K562 (cell line): ENCODE measurements around the gene SLC34A3. TPM values are rescaled to one million over a fixed set of nuclear protein-coding genes. Genes with fewer than 3 reads are reported as not detected.

Source experiments
- CCNT2 ChIP-seq: IDR thresholded peaks from 2 replicates; pipeline ENCODE4 v1.6.1; 2011; ENCODE audit warnings: borderline replicate concordance, low read depth, mild to moderate bottlenecking, moderate library complexity, mixed read lengths, low read length; ENCODE audit not compliant: insufficient read length; ENCODE audit errors: extremely low read depth
- CXXC5 ChIP-seq: fragments of 250-450 bp; sonication (Bioruptor Pico); IDR thresholded peaks from 2 replicates; pipeline ENCODE4 v1.8.0; 2022; ENCODE audit warnings: inconsistent platforms, mild to moderate bottlenecking, moderate library complexity
- DPF2 ChIP-seq: fragments of 450-650 bp; IDR thresholded peaks from 2 replicates; pipeline ENCODE4 v1.6.1; 2016
- FOSL1 ChIP-seq: fragments of 200-800 bp; sonication (Bioruptor generic); conservative IDR thresholded peaks from 2 replicates; pipeline ENCODE4 v1.6.1; 2016; ENCODE audit warnings: missing genetic modification characterization, missing compliant biosample characterization
- FOXA3 ChIP-seq, 2 experiments: fragments of 450-650 bp in 1 of 2; sonication (generic) in 1 of 2; formaldehyde crosslinking; IDR thresholded peaks in 1 of 2; conservative IDR thresholded peaks in 1 of 2; 2 replicates each; pipeline versions ENCODE4 v1.4.0 to v1.8.0; 2020 to 2022; ENCODE audit warnings: mild to moderate bottlenecking in 2 of 2, missing genetic modification reagents in 1 of 2
- HDGF ChIP-seq: fragments of 450-650 bp; IDR thresholded peaks from 2 replicates; pipeline ENCODE4 v1.6.1; 2016
- POLR2H ChIP-seq: IDR thresholded peaks from 2 replicates; pipeline ENCODE4 v1.6.1; 2016; ENCODE audit warnings: missing genetic modification characterization, low read depth, mild to moderate bottlenecking, control low read depth, missing compliant biosample characterization, moderate library complexity
- RBM34 ChIP-seq: fragments of 200-400 bp; formaldehyde crosslinking; IDR thresholded peaks from 2 replicates; pipeline ENCODE4 v1.6.1; 2018; ENCODE audit warnings: low read length, borderline replicate concordance; ENCODE audit not compliant: insufficient read depth
- RHOXF2B ChIP-seq: fragments of 250-450 bp; sonication (Bioruptor Pico); conservative IDR thresholded peaks from 2 replicates; pipeline ENCODE4 v1.5.1; 2021
- SAFB ChIP-seq: fragments of 200-400 bp; formaldehyde crosslinking; IDR thresholded peaks from 2 replicates; pipeline ENCODE4 v1.6.1; 2017; ENCODE audit warnings: low read depth, low read length, borderline replicate concordance
- SAFB2 ChIP-seq: fragments of 200-400 bp; formaldehyde crosslinking; IDR thresholded peaks from 2 replicates; pipeline ENCODE4 v1.6.1; 2018; ENCODE audit warnings: borderline replicate concordance, low read length, low read depth, moderate library complexity; ENCODE audit not compliant: severe bottlenecking
- SMAD4 ChIP-seq: fragments of 250-450 bp; sonication (Bioruptor Pico); conservative IDR thresholded peaks from 2 replicates; pipeline ENCODE4 v1.8.0; 2021; ENCODE audit warnings: inconsistent platforms, mild to moderate bottlenecking, moderate library complexity
- SMARCC2 ChIP-seq: fragments of 450-650 bp; IDR thresholded peaks from 2 replicates; pipeline ENCODE4 v1.6.1; 2017; ENCODE audit warnings: antibody characterized with exemption, moderate library complexity, mild to moderate bottlenecking, low read depth
- TCF7 ChIP-seq: sonication (generic); IDR thresholded peaks from 2 replicates; pipeline ENCODE4 v1.6.1; 2016; ENCODE audit warnings: antibody characterized with exemption, borderline replicate concordance
- ZNF3 ChIP-seq: fragments of 250-450 bp; sonication (Bioruptor Pico); IDR thresholded peaks from 2 replicates; pipeline ENCODE4 v1.5.0; 2021; ENCODE audit warnings: mild to moderate bottlenecking, moderate library complexity
- ZNF583 ChIP-seq: fragments of 250-450 bp; sonication (Bioruptor Pico); IDR thresholded peaks from 2 replicates; pipeline ENCODE4 v1.4.0; 2020
- ZSCAN29 ChIP-seq: fragments of 450-650 bp; IDR thresholded peaks from 2 replicates; pipeline ENCODE4 v1.6.1; 2017
- polyA plus RNA-seq, 8 experiments: library from polyadenylated mRNA; depleted of rRNA in 4 of 8; stranded (reverse) in 5 of 8; unstranded in 3 of 8; fragments of >200 nt; fragmentation: Nextera tagmentation in 2 of 8; fragmentation: Illumina TruSeq in 1 of 8; extraction: Ambion mirVana in 2 of 8; extraction: Trizol in 1 of 8; gene quantifications; 2 replicates each; pipeline versions ENCODE4 v1.2.1 to v1.2.3, GENCODE V29; 2011 to 2014; ENCODE audit warnings: inconsistent platforms in 1 of 8, missing spikeins in 1 of 8
- total RNA-seq, 7 experiments: library from RNA; depleted of rRNA in 6 of 7; stranded (reverse); fragments of >200 nt in 6 of 7; fragmentation: Illumina TruSeq in 2 of 7; extraction: Trizol in 2 of 7; gene quantifications; 2 replicates each; pipeline versions ENCODE4 v1.2.1 to v1.2.3, GENCODE V29; 2011 to 2021; ENCODE audit warnings: low replicate concordance in 1 of 7
- TF ChIP-seq, protein P1 (sequence below), 2 experiments: fragments of 250-450 bp in 1 of 2; fragments of 450-650 bp in 1 of 2; sonication (Bioruptor Pico) in 1 of 2; IDR thresholded peaks; 2 replicates each; pipeline versions ENCODE4 v1.6.1 to v1.8.0; 2016 to 2021; ENCODE audit warnings: mild to moderate bottlenecking in 2 of 2, moderate library complexity in 2 of 2, missing compliant biosample characterization in 1 of 2, missing genetic modification characterization in 1 of 2
- TF ChIP-seq, protein P2 (sequence below): fragments of 450-650 bp; IDR thresholded peaks from 2 replicates; pipeline ENCODE4 v1.6.1; 2018; ENCODE audit warnings: mild to moderate bottlenecking, low read depth; ENCODE audit not compliant: partially characterized antibody
- TF ChIP-seq, protein P3 (sequence below): fragments of 150-350 bp; conservative IDR thresholded peaks from 2 replicates; pipeline ENCODE4 v1.6.1; 2014; ENCODE audit warnings: low read length

Gene SLC34A3
- total and polyA plus RNA-seq, 9 of the 15 experiments (the other 6 are each of a cell fraction or from before 2014, with no cell fraction given), result not detected

- TF ChIP-seq SAFB2, result no peak
- TF ChIP-seq RBM34, result no peak
- TF ChIP-seq, protein P1, sequence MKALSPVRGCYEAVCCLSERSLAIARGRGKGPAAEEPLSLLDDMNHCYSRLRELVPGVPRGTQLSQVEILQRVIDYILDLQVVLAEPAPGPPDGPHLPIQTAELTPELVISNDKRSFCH (CRISPR knock-in tag; IDR thresholded peaks at IDR 0.05), result no peak
- TF ChIP-seq, protein P1 (tag; IDR thresholded peaks at IDR 0.05), result no peak
- TF ChIP-seq CXXC5 (CRISPR knock-in tag), result peak; percentile 96
- peak; percentile 29; the same call in 1 of the 2 replicates for TF ChIP-seq DPF2
- TF ChIP-seq CCNT2, result peak; percentile 92
- TF ChIP-seq SMAD4 (CRISPR knock-in tag), result peak; percentile 81
- TF ChIP-seq, protein P2, sequence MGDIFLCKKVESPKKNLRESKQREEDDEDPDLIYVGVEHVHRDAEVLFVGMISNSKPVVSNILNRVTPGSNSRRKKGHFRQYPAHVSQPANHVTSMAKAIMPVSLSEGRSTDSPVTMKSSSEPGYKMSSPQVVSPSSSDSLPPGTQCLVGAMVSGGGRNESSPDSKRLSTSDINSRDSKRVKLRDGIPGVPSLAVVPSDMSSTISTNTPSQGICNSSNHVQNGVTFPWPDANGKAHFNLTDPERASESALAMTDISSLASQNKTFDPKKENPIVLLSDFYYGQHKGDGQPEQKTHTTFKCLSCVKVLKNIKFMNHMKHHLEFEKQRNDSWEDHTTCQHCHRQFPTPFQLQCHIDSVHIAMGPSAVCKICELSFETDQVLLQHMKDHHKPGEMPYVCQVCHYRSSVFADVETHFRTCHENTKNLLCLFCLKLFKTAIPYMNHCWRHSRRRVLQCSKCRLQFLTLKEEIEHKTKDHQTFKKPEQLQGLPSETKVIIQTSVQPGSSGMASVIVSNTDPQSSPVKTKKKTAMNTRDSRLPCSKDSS, result no peak
- no peak for TF ChIP-seq HDGF
- TF ChIP-seq FOXA3 (CRISPR knock-in tag; conservative IDR thresholded peaks at IDR 0.05 in 1 of 2, IDR thresholded peaks at IDR 0.05 in 1 of 2), result 0 out of 4 replicates have a peak, but pooled peaks of 1 of the 2 experiments have one; percentile 24
- no peak for TF ChIP-seq SMARCC2
- TF ChIP-seq, protein P3, sequence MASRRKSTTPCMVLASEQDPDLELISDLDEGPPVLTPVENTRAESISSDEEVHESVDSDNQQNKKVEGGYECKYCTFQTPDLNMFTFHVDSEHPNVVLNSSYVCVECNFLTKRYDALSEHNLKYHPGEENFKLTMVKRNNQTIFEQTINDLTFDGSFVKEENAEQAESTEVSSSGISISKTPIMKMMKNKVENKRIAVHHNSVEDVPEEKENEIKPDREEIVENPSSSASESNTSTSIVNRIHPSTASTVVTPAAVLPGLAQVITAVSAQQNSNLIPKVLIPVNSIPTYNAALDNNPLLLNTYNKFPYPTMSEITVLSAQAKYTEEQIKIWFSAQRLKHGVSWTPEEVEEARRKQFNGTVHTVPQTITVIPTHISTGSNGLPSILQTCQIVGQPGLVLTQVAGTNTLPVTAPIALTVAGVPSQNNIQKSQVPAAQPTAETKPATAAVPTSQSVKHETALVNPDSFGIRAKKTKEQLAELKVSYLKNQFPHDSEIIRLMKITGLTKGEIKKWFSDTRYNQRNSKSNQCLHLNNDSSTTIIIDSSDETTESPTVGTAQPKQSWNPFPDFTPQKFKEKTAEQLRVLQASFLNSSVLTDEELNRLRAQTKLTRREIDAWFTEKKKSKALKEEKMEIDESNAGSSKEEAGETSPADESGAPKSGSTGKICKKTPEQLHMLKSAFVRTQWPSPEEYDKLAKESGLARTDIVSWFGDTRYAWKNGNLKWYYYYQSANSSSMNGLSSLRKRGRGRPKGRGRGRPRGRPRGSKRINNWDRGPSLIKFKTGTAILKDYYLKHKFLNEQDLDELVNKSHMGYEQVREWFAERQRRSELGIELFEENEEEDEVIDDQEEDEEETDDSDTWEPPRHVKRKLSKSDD, result no peak
- TF ChIP-seq SAFB, result peak; percentile 93
- no peak for TF ChIP-seq ZNF583 (CRISPR knock-in tag)
- TF ChIP-seq ZSCAN29, result no peak
- TF ChIP-seq FOSL1 (tag), result no peak
- no peak for TF ChIP-seq POLR2H
- TF ChIP-seq TCF7, result 0 out of 2 replicates have a peak, but pooled peaks have one; percentile 48
- no peak for TF ChIP-seq ZNF3
- TF ChIP-seq RHOXF2B (CRISPR knock-in tag), result no peak
Observed at GRCh38 chr9:137254624-137255447, 24.1 kb downstream of the SLC34A3 start, which contains the start of gene NELFB (continued).
